Measurements from ENCODE around the gene ZNF488.

Gene ZNF488

DNA sequence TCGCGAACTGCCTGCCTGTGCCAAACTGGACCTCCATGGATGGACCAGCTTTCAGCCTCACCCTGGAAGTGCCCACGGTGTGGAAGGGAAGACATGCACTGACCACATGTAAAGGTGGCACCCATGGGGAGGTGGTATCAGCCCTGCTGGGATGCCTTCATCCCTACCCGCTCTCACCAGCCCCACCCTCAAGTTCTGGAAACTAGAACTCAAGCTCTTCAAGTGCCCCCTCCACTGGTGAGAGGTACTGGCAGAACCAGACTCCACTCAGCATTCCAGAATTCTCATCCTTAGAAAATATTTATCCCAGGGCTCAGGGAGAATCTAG is 5.9 kb downstream of the ZNF488 start:
- no peak overlapping the region for H3K4me3 ChIP-seq (ENCODE audit: low read depth, low read length)
- TF ChIP-seq, protein P1, sequence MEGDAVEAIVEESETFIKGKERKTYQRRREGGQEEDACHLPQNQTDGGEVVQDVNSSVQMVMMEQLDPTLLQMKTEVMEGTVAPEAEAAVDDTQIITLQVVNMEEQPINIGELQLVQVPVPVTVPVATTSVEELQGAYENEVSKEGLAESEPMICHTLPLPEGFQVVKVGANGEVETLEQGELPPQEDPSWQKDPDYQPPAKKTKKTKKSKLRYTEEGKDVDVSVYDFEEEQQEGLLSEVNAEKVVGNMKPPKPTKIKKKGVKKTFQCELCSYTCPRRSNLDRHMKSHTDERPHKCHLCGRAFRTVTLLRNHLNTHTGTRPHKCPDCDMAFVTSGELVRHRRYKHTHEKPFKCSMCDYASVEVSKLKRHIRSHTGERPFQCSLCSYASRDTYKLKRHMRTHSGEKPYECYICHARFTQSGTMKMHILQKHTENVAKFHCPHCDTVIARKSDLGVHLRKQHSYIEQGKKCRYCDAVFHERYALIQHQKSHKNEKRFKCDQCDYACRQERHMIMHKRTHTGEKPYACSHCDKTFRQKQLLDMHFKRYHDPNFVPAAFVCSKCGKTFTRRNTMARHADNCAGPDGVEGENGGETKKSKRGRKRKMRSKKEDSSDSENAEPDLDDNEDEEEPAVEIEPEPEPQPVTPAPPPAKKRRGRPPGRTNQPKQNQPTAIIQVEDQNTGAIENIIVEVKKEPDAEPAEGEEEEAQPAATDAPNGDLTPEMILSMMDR (IDR thresholded peaks at IDR 0.05; ENCODE audit: low read depth, low read length, missing control alignments): no peak
- DNase-seq (ENCODE audit: low read depth): no peak

GRCh38 chr10:47376522-47377220 is 7.4 kb downstream of the ZNF488 start:
- TF ChIP-seq, protein P1 (IDR thresholded peaks at IDR 0.05; ENCODE audit: low read depth, low read length, missing control alignments): no peak
- no peak for DNase-seq (ENCODE audit: low read depth)
- no peak overlapping the region for H3K4me3 ChIP-seq (ENCODE audit: low read depth, low read length)

DNA sequence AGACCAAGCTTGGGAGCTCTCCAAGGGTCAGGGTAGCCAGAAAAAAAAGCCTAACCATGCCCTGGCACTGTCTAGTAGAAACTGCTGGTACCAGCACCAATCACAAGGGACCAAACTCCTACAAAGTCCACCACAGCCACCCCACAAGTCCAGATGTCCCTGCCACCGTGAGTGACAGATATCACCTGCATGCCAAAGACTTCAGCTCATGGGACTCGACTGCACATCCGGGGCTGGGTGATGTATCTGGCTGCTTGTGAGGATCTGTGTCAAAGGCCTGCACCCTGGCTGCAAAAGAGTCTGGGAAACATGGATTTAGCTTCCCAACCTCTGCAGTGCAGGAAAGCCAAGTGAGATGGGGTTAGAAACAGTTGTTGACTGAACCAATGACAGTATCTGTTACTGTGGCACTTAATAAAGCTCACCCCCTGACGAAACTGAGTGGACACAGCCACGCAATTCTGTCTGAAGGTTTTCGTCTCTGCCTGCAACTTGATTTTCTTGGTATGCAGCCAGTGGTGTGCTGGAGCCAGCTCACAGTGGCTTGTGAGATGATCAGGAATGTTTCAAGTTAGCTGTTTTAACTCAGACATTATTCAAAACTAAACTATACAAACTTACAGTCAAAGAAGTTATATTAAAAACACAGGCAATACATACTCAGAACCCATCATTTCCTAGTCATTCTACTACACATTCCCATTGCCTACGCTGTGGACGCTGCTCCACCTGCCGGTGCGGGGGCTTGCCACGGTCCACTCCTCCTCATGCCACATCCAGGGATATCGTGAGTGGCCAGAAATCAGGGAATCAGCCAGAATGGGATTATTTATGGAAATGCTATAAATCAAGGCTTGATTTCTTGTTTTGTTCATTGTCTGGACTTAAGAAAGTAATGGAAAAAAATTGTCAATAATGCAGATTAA is 9.2 kb downstream of the ZNF488 start:
- H3K4me3 ChIP-seq (ENCODE audit: low read depth, low read length): no peak overlapping the region
- DNase-seq (ENCODE audit: low read depth): no peak
- TF ChIP-seq, protein P1 (IDR thresholded peaks at IDR 0.05; ENCODE audit: low read depth, low read length, missing control alignments): no peak

DNA sequence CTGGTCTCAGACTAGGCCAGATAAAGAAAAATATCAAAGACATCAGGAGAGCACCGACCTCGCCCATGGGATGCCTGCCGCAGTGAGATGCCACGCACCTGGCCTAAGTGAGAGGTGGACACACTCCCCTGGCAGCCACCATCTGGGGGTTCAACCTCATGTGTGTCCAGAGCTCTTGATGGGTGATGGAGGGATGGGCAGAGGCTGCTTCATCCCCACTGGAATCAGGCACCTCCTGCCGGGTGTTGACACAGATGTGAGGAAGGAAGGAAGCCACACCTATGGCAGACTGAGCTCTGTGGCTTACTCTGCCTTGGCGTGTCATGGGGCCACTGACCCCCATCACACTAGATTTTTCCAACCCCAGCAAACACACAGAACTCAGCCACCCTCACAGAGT is 11.4 kb downstream of the ZNF488 start:
- H3K4me3 ChIP-seq (ENCODE audit: low read depth, low read length): no peak overlapping the region
- TF ChIP-seq, protein P1 (IDR thresholded peaks at IDR 0.05; ENCODE audit: low read depth, low read length, missing control alignments): no peak
- no peak for DNase-seq (ENCODE audit: low read depth)

- no peak for DNase-seq (ENCODE audit: low read depth)
- H3K4me3 ChIP-seq (ENCODE audit: low read depth, low read length): no peak overlapping the region
- TF ChIP-seq, protein P1 (IDR thresholded peaks at IDR 0.05; ENCODE audit: low read depth, low read length, missing control alignments): no peak
Observed at GRCh38 chr10:47371629-47372485, 12.2 kb downstream of the ZNF488 start.

DNA sequence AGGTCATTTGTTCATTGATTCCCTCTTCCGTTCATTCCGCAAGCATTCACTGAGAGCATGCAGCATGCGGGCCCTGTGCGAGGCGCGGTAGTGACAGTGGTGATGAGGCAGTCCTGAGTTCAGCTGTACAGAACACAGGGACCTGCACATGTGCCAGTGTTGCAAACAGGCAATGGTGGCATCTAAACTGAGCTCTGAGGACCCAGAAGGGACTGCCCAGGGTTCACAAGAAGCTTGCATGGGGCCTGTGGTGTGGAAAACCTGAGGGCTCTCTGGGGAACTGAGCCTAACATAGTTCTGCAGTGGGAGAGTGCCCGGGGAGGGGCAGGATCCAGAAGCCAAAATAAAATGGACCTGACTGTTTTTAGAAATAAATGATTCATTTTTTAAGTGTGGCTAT is 13.2 kb downstream of the ZNF488 start:
- TF ChIP-seq, protein P1 (IDR thresholded peaks at IDR 0.05; ENCODE audit: low read depth, low read length, missing control alignments): no peak
- DNase-seq (ENCODE audit: low read depth): no peak
- H3K4me3 ChIP-seq (ENCODE audit: low read depth, low read length): no peak overlapping the region

Data from GM12864 (cell line).